GM19438 (cell line): ENCODE results near the gene TIMM44.
A peak's percentile ranks its signal among the peaks of the same experiment; 100 is the strongest.
"Not testable (repeated sequence)": the region's sequence is repeated elsewhere in the genome, so short reads cannot be mapped to it uniquely, and the experiment has no call there.

Experiments
- ATAC-seq: cut with Tn5 transposase; IDR thresholded peaks from one replicate; pipeline ENCODE4 v1.9.1; 2021; ENCODE audit warnings: low read depth; ENCODE audit not compliant: unreplicated experiment

TIMM44 gene

GRCh38 chr19:7904074-7905020 is 39.1 kb downstream of the TIMM44 start:
- ATAC-seq: peak; percentile 27

- peak; percentile 79 for ATAC-seq
Measured at GRCh38 chr19:7903244-7904073, 40.0 kb downstream of the TIMM44 start, which contains the start of gene MAP2K7. TSS of gene MAP2K7 (plus strand) at chr19:7903877. CDS start at chr19:7903945, 68 bp downstream.

GRCh38 chr19:7902796-7903243 is 40.6 kb downstream of the TIMM44 start:
- ATAC-seq: no peak

- no peak for ATAC-seq
Measured at GRCh38 chr19:7901337-7901736, 42.1 kb downstream of the TIMM44 start.

- no peak for ATAC-seq
Measured at GRCh38 chr19:7900931-7901330, 42.5 kb downstream of the TIMM44 start.

GRCh38 chr19:7900401-7900870 is 43.0 kb downstream of the TIMM44 start:
- no peak for ATAC-seq

- no peak for ATAC-seq
Measured at GRCh38 chr19:7899751-7900378, 43.6 kb downstream of the TIMM44 start.

GRCh38 chr19:7898967-7899366 is 44.5 kb downstream of the TIMM44 start:
- ATAC-seq: no peak

GRCh38 chr19:7897292-7897691 is 46.2 kb downstream of the TIMM44 start:
- ATAC-seq: no peak

GRCh38 chr19:7895565-7895964 is 47.9 kb downstream of the TIMM44 start:
- no peak for ATAC-seq

GRCh38 chr19:7894612-7895309 is 48.7 kb downstream of the TIMM44 start:
- no peak for ATAC-seq

GRCh38 chr19:7893362-7894101 is 49.9 kb downstream of the TIMM44 start:
- not testable (repeated sequence) for ATAC-seq

- no peak for ATAC-seq
Measured at GRCh38 chr19:7888826-7889217, 54.6 kb downstream of the TIMM44 start.

- ATAC-seq: no peak
Measured at GRCh38 chr19:7888145-7888825, 55.2 kb downstream of the TIMM44 start, which contains the start of gene LRRC8E. TSS of gene LRRC8E (plus strand) at chr19:7888510. CDS start at chr19:7895604, 7,094 bp downstream.

- ATAC-seq: no peak
Measured at GRCh38 chr19:7887408-7888144, 55.9 kb downstream of the TIMM44 start.

GRCh38 chr19:7885818-7886217 is 57.6 kb downstream of the TIMM44 start:
- ATAC-seq: no peak

- ATAC-seq: no peak
Measured at GRCh38 chr19:7883796-7884570, 59.5 kb downstream of the TIMM44 start.
